HCT116 (cell line): ENCODE data around the gene MEN1. TPM values are rescaled to one million over a fixed set of nuclear protein-coding genes. Genes with fewer than 3 reads are reported as not detected.
"Not testable (repeated sequence)": the region's sequence is repeated elsewhere in the genome, so short reads cannot be mapped to it uniquely, and the experiment has no call there.

ENCODE experiments used
- ATAC-seq: fragments of 200-7000 bp; cut with Tn5 transposase; 2 replicates; pipeline ENCODE4 v1.9.1; 2020; ENCODE audit warnings: mild to moderate bottlenecking, moderate library complexity
- BruUV-seq: library from RNA; stranded (reverse); fragments of 400-500 nt; replicated peaks from 2 replicates; lab custom pipeline; 2021; lab: Mats Ljungman, UMichigan
- CTCF ChIA-PET: fragments of 300-600 bp; sonication (Branson Sonifier 250); formaldehyde crosslinking; loops from one replicate; lab custom pipeline; 2021; ENCODE audit warnings: antibody characterized with exemption; lab: Charles Lee
- POLR2A ChIA-PET: fragments of 300-600, 350-600 bp; sonication (Branson Sonifier 250); formaldehyde crosslinking; loops from one replicate; lab custom pipeline; 2021; ENCODE audit warnings: antibody characterized with exemption; lab: Charles Lee
- RAD21 ChIA-PET, 2 experiments: fragments of 300-600 bp; sonication (Branson Sonifier 250); formaldehyde crosslinking; loops; one replicate each; lab custom pipeline; 2023; ENCODE audit warnings: low total read pairs in 2 of 2; ENCODE audit not compliant: uncharacterized antibody in 2 of 2, unreplicated experiment in 2 of 2, low non-redundant PET in 1 of 2; lab: Charles Lee
- DNase-seq: peaks from one replicate; pipeline ENCODE4 v3.0.0-alpha.2; 2010; ENCODE audit warnings: low read depth, low spot score
- H2AFZ ChIP-seq: fragments of 200-600 bp; shearing (Covaris generic), sonication (generic); 2 replicates; pipeline ENCODE4 v1.6.1; 2017; ENCODE audit warnings: low read depth, mixed run types, mixed read lengths, antibody characterized with exemption, low read length; ENCODE audit not compliant: poor library complexity, severe bottlenecking
- H3K27ac ChIP-seq: 2 replicates; pipeline ENCODE4 v1.5.1; 2012; ENCODE audit warnings: low read depth, low read length
- H3K27me3 ChIP-seq: fragments of 200-600 bp; sonication (generic); 2 replicates; pipeline ENCODE4 v1.6.1; 2016; ENCODE audit warnings: mixed run types, low read length, mixed read lengths; ENCODE audit not compliant: insufficient read depth
- H3K36me3 ChIP-seq, 2 experiments: fragments of 200-500 bp in 1 of 2; fragments of 200-600 bp in 1 of 2; sonication (Bioruptor generic) in 1 of 2; sonication (generic) in 1 of 2; 2 replicates each; pipeline versions ENCODE4 v1.5.1 to v1.6.1; 2014 to 2016; ENCODE audit warnings: low read length in 2 of 2, inconsistent platforms in 1 of 2, mixed read lengths in 1 of 2, mixed run types in 1 of 2; ENCODE audit not compliant: insufficient read depth in 2 of 2, control insufficient read depth in 1 of 2
- H3K4me1 ChIP-seq, 2 experiments: fragments of 200-600 bp in 1 of 2; sonication (generic) in 1 of 2; 2 replicates each; pipeline versions ENCODE4 v1.5.1 to v1.6.1; 2012 to 2017; ENCODE audit warnings: low read length in 2 of 2, inconsistent platforms in 1 of 2, mild to moderate bottlenecking in 1 of 2, mixed read lengths in 1 of 2, mixed run types in 1 of 2, moderate library complexity in 1 of 2; ENCODE audit not compliant: insufficient read depth in 2 of 2, control insufficient read depth in 1 of 2
- H3K4me2 ChIP-seq: fragments of 200-600 bp; sonication (generic); 2 replicates; pipeline ENCODE4 v1.6.1; 2017; ENCODE audit warnings: mixed run types, low read length, mixed read lengths
- H3K4me3 ChIP-seq, 2 experiments: fragments of 200-600 bp in 1 of 2; sonication (generic) in 1 of 2; replicated peaks in 1 of 2; 2 replicates each; pipeline ENCODE4 v1.5.1; 2011 to 2016; ENCODE audit warnings: low read length in 2 of 2, control low read depth in 1 of 2, low read depth in 1 of 2, mild to moderate bottlenecking in 1 of 2, mixed read lengths in 1 of 2, mixed run types in 1 of 2
- H3K79me2 ChIP-seq: fragments of 200-600 bp; sonication (generic); 2 replicates; pipeline ENCODE4 v1.6.1; 2017; ENCODE audit warnings: mild to moderate bottlenecking, mixed run types, low read length, moderate library complexity, mixed read lengths; ENCODE audit not compliant: insufficient read depth
- H3K9ac ChIP-seq: fragments of 200-600 bp; sonication (generic); 2 replicates; pipeline ENCODE4 v1.6.1; 2016; ENCODE audit warnings: low read length, mixed read lengths
- H3K9me2 ChIP-seq: fragments of 200-600 bp; sonication (generic), shearing (Covaris generic); 2 replicates; pipeline ENCODE4 v1.6.1; 2017; ENCODE audit warnings: mixed run types, mild to moderate bottlenecking, moderate library complexity; ENCODE audit not compliant: insufficient read depth
- H3K9me3 ChIP-seq, 2 experiments: fragments of 200-500 bp in 1 of 2; fragments of 200-600 bp in 1 of 2; sonication (Bioruptor generic) in 1 of 2; sonication (generic) in 1 of 2; 2 replicates each; pipeline ENCODE4 v1.6.1; 2014 to 2017; ENCODE audit warnings: low read length in 2 of 2, mixed read lengths in 2 of 2, inconsistent platforms in 1 of 2, low read depth in 1 of 2, mild to moderate bottlenecking in 1 of 2, mixed run types in 1 of 2, moderate library complexity in 1 of 2; ENCODE audit not compliant: control insufficient read depth in 1 of 2, insufficient read depth in 1 of 2
- H4K20me1 ChIP-seq: fragments of 200-600 bp; sonication (generic), shearing (Covaris generic); 2 replicates; pipeline ENCODE4 v1.6.1; 2017; ENCODE audit warnings: mixed run types, mild to moderate bottlenecking, moderate library complexity; ENCODE audit not compliant: insufficient read depth
- FOSL1 ChIP-seq: IDR thresholded peaks from 2 replicates; pipeline ENCODE4 v1.6.1; 2012; ENCODE audit warnings: low read depth
- ZNF274 ChIP-seq: fragments of 200-500 bp; sonication (Bioruptor generic); IDR thresholded peaks from 2 replicates; pipeline ENCODE4 v1.6.1; 2014; ENCODE audit warnings: mild to moderate bottlenecking, low read depth, low read length, inconsistent platforms
- intact Hi-C: fragments of 100-400 bp; cut with micrococcal nuclease; formaldehyde crosslinking; loops from 2 replicates; pipeline ENCODE4 v1.10.0; 2022
- total RNA-seq: library from RNA; stranded (reverse); gene quantifications from one replicate; pipeline ENCODE4 v1.2.1, GENCODE V29; 2021; ENCODE audit not compliant: unreplicated experiment

MEN1 gene
- total RNA-seq, 1 experiment from 2014 or later: 62.1 TPM

- DNase-seq (no peak), ATAC-seq (no peak)
- Histone ChIP-seq H3K9me3 (no peaks in the 10 kb centered on the region), H2AFZ (no peak overlapping the region), H3K27ac (no peak overlapping the region), H3K36me3 (no peaks in the 10 kb centered on the region), H3K4me3 (no peak overlapping the region), H3K9ac (no peak overlapping the region), H4K20me1 (no peaks in the 10 kb centered on the region), H3K79me2 (no peaks in the 10 kb centered on the region), H3K9me2 (no peaks in the 10 kb centered on the region), H3K4me1 (peaks cover 0 to 8% of the 10 kb centered on the region in 2 experiments; a peak in 2 of 4 replicates), H3K4me2 (no peak overlapping the region), H3K27me3 (no peaks in the 10 kb centered on the region)
- ChIA-PET CTCF (no interaction called here), RAD21 (no interaction called here), POLR2A (no interaction called here)
- no TSS peak for BruUV-seq
- TF ChIP-seq FOSL1 (no peak), ZNF274 (no peak)
- intact Hi-C loops: no loop called here
Observed at GRCh38 chr11:64817476-64817875, 7.1 kb upstream of the MEN1 start.

- H3K27ac ChIP-seq, H3K4me3 ChIP-seq, H3K9me2 ChIP-seq, intact Hi-C loops, BruUV-seq, H3K4me2 ChIP-seq, H2AFZ ChIP-seq, ATAC-seq, H4K20me1 ChIP-seq, RAD21 ChIA-PET, H3K79me2 ChIP-seq, H3K36me3 ChIP-seq, H3K9me3 ChIP-seq, DNase-seq, H3K27me3 ChIP-seq, H3K9ac ChIP-seq: not testable (repeated sequence)
- ChIA-PET CTCF (interaction anchor here (0.7 kb wide), 1 partner anchor 29 kb away, joined by 3 read pairs; no protein-coding TSS in a partner anchor), POLR2A (interaction anchor here (1.1 kb wide), 1 partner anchor 11 kb away, joined by 3 read pairs; no protein-coding TSS in a partner anchor)
- H3K4me1 ChIP-seq: peaks cover 0 to 13% of the 10 kb centered on the region in 2 experiments; a peak in 2 of 4 replicates
Observed at GRCh38 chr11:64815433-64815832, 5.1 kb upstream of the MEN1 start.
